H1 (cell line): ENCODE measurements around the gene TCEAL7. TPM values are rescaled to one million over a fixed set of nuclear protein-coding genes. Genes with fewer than 3 reads are reported as not detected.

Experiments
- CTCF ChIA-PET: fragments of 300-600 bp; sonication (Branson Sonifier 250); formaldehyde crosslinking; loops from one replicate; lab custom pipeline; 2021; ENCODE audit not compliant: partially characterized antibody; lab: Charles Lee
- POLR2A ChIA-PET: fragments of 300-600 bp; sonication (Branson Sonifier 250); formaldehyde crosslinking; loops from one replicate; lab custom pipeline; 2021; ENCODE audit warnings: inconsistent platforms; ENCODE audit not compliant: partially characterized antibody; lab: Charles Lee
- DNase-seq, 2 experiments: peaks; one replicate each; pipeline versions ENCODE4 v3.0.0 to v3.0.0-alpha.2; 2010 to 2022; ENCODE audit warnings: low spot score in 2 of 2, low read depth in 1 of 2, mixed read lengths in 1 of 2
- FAIRE-seq: peaks from 2 replicates; lab custom pipeline; 2011; peaks lifted over from hg19 to GRCh38; lab: Jason Lieb, UNC
- H2AFZ ChIP-seq: 2 replicates; pipeline ENCODE4 v1.8.1; 2012; ENCODE audit warnings: low read length, inconsistent platforms
- H2AK5ac ChIP-seq: 2 replicates; pipeline ENCODE4 v1.6.1; 2013; ENCODE audit warnings: low read depth, low read length
- H2BK120ac ChIP-seq: replicated peaks from 2 replicates; pipeline ENCODE3; 2013; ENCODE audit warnings: low read depth, low read length, inconsistent platforms
- H2BK12ac ChIP-seq: 2 replicates; pipeline ENCODE4 v1.6.1; 2013; ENCODE audit warnings: low read depth, low read length
- H2BK15ac ChIP-seq: 2 replicates; pipeline ENCODE4 v1.6.1; 2013; ENCODE audit warnings: low read length
- H2BK20ac ChIP-seq: 2 replicates; pipeline ENCODE4 v1.6.1; 2013; ENCODE audit warnings: low read length
- H2BK5ac ChIP-seq: 2 replicates; pipeline ENCODE4 v1.6.1; 2013; ENCODE audit warnings: low read depth, low read length
- H3K14ac ChIP-seq: 2 replicates; pipeline ENCODE4 v1.6.1; 2013; ENCODE audit warnings: inconsistent platforms; ENCODE audit not compliant: insufficient read length
- H3K18ac ChIP-seq: 2 replicates; pipeline ENCODE4 v1.6.1; 2013; ENCODE audit warnings: low read length; ENCODE audit errors: extremely low read depth
- H3K23ac ChIP-seq: 2 replicates; pipeline ENCODE4 v1.6.1; 2013; ENCODE audit warnings: inconsistent platforms; ENCODE audit not compliant: insufficient read length
- H3K23me2 ChIP-seq: 2 replicates; pipeline ENCODE4 v1.6.1; 2013; ENCODE audit warnings: low read depth, low read length
- H3K27ac ChIP-seq: 2 replicates; pipeline ENCODE4 v1.6.1; 2011; ENCODE audit warnings: low read depth, low read length, inconsistent platforms
- H3K27me3 ChIP-seq, 4 experiments: replicated peaks in 1 of 4; 1 replicate in 1 of 4; 2 replicates in 3 of 4; pipeline versions ENCODE4 v1.6.1 to v1.8.1; 2011 to 2013; ENCODE audit warnings: low read length in 3 of 4, mild to moderate bottlenecking in 3 of 4, inconsistent platforms in 2 of 4, mixed read lengths in 2 of 4, moderate library complexity in 1 of 4; ENCODE audit not compliant: control insufficient read depth in 3 of 4, insufficient read depth in 3 of 4; ENCODE audit errors: extremely low read depth in 1 of 4
- H3K36me3 ChIP-seq, 4 experiments: 2 replicates each; pipeline versions ENCODE4 v1.6.1 to v1.8.1; 2011 to 2013; ENCODE audit warnings: mild to moderate bottlenecking in 4 of 4, low read length in 3 of 4, moderate library complexity in 2 of 4, control low read depth in 1 of 4, inconsistent platforms in 1 of 4; ENCODE audit not compliant: insufficient read depth in 4 of 4, control insufficient read depth in 2 of 4
- H3K4ac ChIP-seq: replicated peaks from 2 replicates; pipeline ENCODE3; 2013; ENCODE audit warnings: low read length, low read depth, mixed read lengths, inconsistent platforms; ENCODE audit not compliant: insufficient read length
- H3K4me1 ChIP-seq, 4 experiments: replicated peaks in 1 of 4; 1 replicate in 1 of 4; 2 replicates in 3 of 4; pipeline versions ENCODE4 v1.6.1 to v1.8.1; 2011 to 2013; ENCODE audit warnings: low read length in 3 of 4, inconsistent platforms in 2 of 4, mixed read lengths in 1 of 4; ENCODE audit not compliant: insufficient read depth in 4 of 4, control insufficient read depth in 3 of 4
- H3K4me2 ChIP-seq, 2 experiments: 2 replicates each; pipeline versions ENCODE4 v1.6.1 to v1.8.1; 2011 to 2013; ENCODE audit warnings: low read depth in 2 of 2, low read length in 2 of 2, control low read depth in 1 of 2, inconsistent platforms in 1 of 2, mild to moderate bottlenecking in 1 of 2; ENCODE audit not compliant: insufficient read depth in 1 of 2
- H3K4me3 ChIP-seq, 4 experiments: fragments of 200-600, 300-600 bp in 1 of 4; sonication (generic), shearing (Covaris generic), sonication (Bioruptor Twin) in 1 of 4; 2 replicates each; pipeline versions ENCODE4 v1.5.1 to v1.8.1; 2011 to 2016; ENCODE audit warnings: low read length in 4 of 4, low read depth in 3 of 4, control low read depth in 2 of 4, inconsistent platforms in 2 of 4, mild to moderate bottlenecking in 2 of 4, mixed read lengths in 1 of 4, moderate library complexity in 1 of 4; ENCODE audit not compliant: insufficient read depth in 2 of 4; ENCODE audit errors: extremely low read depth in 1 of 4
- H3K56ac ChIP-seq: replicated peaks from 2 replicates; pipeline ENCODE3; 2013; ENCODE audit warnings: low read depth, mild to moderate bottlenecking, mixed read lengths, low read length, inconsistent platforms; ENCODE audit not compliant: insufficient read length
- H3K79me1 ChIP-seq: 2 replicates; pipeline ENCODE4 v1.6.1; 2013; ENCODE audit warnings: low read depth, low read length, control low read depth
- H3K79me2 ChIP-seq, 2 experiments: 2 replicates each; pipeline versions ENCODE4 v1.6.1 to v1.8.1; 2012 to 2013; ENCODE audit warnings: low read length in 2 of 2, mild to moderate bottlenecking in 2 of 2, inconsistent platforms in 1 of 2; ENCODE audit not compliant: insufficient read depth in 2 of 2, control insufficient read depth in 1 of 2
- H3K9ac ChIP-seq, 4 experiments: replicated peaks in 1 of 4; 1 replicate in 1 of 4; 2 replicates in 3 of 4; pipeline versions ENCODE4 v1.6.1 to v1.8.1; 2011 to 2013; ENCODE audit warnings: low read depth in 3 of 4, low read length in 3 of 4, control low read depth in 2 of 4, mild to moderate bottlenecking in 2 of 4, moderate library complexity in 2 of 4, inconsistent platforms in 1 of 4; ENCODE audit errors: extremely low read depth in 1 of 4
- H3K9me3 ChIP-seq, 2 experiments: 2 replicates each; pipeline versions ENCODE4 v1.6.1 to v1.8.1; 2012 to 2013; ENCODE audit warnings: mild to moderate bottlenecking in 2 of 2, moderate library complexity in 2 of 2, control low read depth in 1 of 2, inconsistent platforms in 1 of 2, low read depth in 1 of 2, low read length in 1 of 2, mixed read lengths in 1 of 2; ENCODE audit not compliant: insufficient read depth in 2 of 2
- H4K20me1 ChIP-seq, 2 experiments: replicated peaks in 1 of 2; 2 replicates each; pipeline versions ENCODE3 to v1.8.1; 2011 to 2013; ENCODE audit warnings: inconsistent platforms in 2 of 2, low read length in 2 of 2, mild to moderate bottlenecking in 1 of 2; ENCODE audit not compliant: insufficient read depth in 2 of 2, control insufficient read depth in 1 of 2
- H4K5ac ChIP-seq: 2 replicates; pipeline ENCODE4 v1.6.1; 2013; ENCODE audit warnings: low read length, low read depth, mixed read lengths, inconsistent platforms; ENCODE audit not compliant: insufficient read length
- H4K8ac ChIP-seq: 2 replicates; pipeline ENCODE4 v1.8.0; 2013; ENCODE audit warnings: mild to moderate bottlenecking, moderate library complexity, low read length, inconsistent platforms; ENCODE audit not compliant: insufficient read depth; ENCODE audit errors: extremely low read depth
- H4K91ac ChIP-seq: replicated peaks from 2 replicates; pipeline ENCODE3; 2013; ENCODE audit warnings: low read length, mixed read lengths, inconsistent platforms; ENCODE audit not compliant: insufficient read length
- BCL11A ChIP-seq, 2 experiments: IDR thresholded peaks; one replicate each; pipeline ENCODE4 v1.6.1; 2011; ENCODE audit warnings: low read depth in 2 of 2, low read length in 2 of 2, mild to moderate bottlenecking in 2 of 2
- HDAC6 ChIP-seq: IDR thresholded peaks from one replicate; pipeline ENCODE4 v1.7.1; 2012; ENCODE audit warnings: low read depth, mild to moderate bottlenecking, inconsistent platforms, low read length, moderate library complexity
- POLR2A ChIP-seq, 2 experiments: IDR thresholded peaks; 1 replicate in 1 of 2; 2 replicates in 1 of 2; pipeline ENCODE4 v1.6.1; 2011; ENCODE audit warnings: low read depth in 2 of 2, low read length in 2 of 2, mild to moderate bottlenecking in 2 of 2; ENCODE audit errors: control extremely low read depth in 1 of 2
- POLR2AphosphoS5 ChIP-seq: IDR thresholded peaks from 2 replicates; pipeline ENCODE4 v1.6.1; 2011; ENCODE audit warnings: low read depth, low read length
- RFX5 ChIP-seq: IDR thresholded peaks from 2 replicates; pipeline ENCODE4 v1.6.1; 2011; ENCODE audit warnings: low read depth, low read length, improper control_type of control experiment, borderline replicate concordance
- SIN3A ChIP-seq, 2 experiments: IDR thresholded peaks in 1 of 2; conservative IDR thresholded peaks in 1 of 2; 2 replicates each; pipeline ENCODE4 v1.6.1; 2011 to 2012; ENCODE audit warnings: low read length in 2 of 2, improper control_type of control experiment in 1 of 2, low read depth in 1 of 2, mild to moderate bottlenecking in 1 of 2
- SIRT6 ChIP-seq: IDR thresholded peaks from one replicate; pipeline ENCODE4 v1.7.1; 2012; ENCODE audit warnings: low read length, inconsistent platforms
- SP1 ChIP-seq: IDR thresholded peaks from 2 replicates; pipeline ENCODE4 v1.6.1; 2011; ENCODE audit warnings: low read depth, low read length
- SUZ12 ChIP-seq: fragments of 200-600 bp; sonication (generic); IDR thresholded peaks from 2 replicates; pipeline ENCODE4 v1.6.1; 2012; ENCODE audit warnings: mild to moderate bottlenecking, inconsistent platforms, low read length, moderate library complexity, mixed read lengths
- TAF7 ChIP-seq: optimal IDR thresholded peaks from 2 replicates; pipeline ENCODE3; 2011; ENCODE audit warnings: low read depth, mild to moderate bottlenecking, inconsistent platforms, low read length, moderate library complexity, borderline replicate concordance
- WGBS, 2 experiments: shearing (Covaris generic) in 1 of 2; methylation state at CpG; one replicate each; pipeline versions ENCODE4 v1.1.6 to v1.1.7; 2013 to 2015; ENCODE audit warnings: low lambda C conversion rate in 2 of 2, mixed read lengths in 2 of 2, inconsistent platforms in 1 of 2, low coverage in 1 of 2, missing lambda C conversion rate in 1 of 2; ENCODE audit not compliant: insufficient replicate concordance in 2 of 2, insufficient coverage in 1 of 2, insufficient read length in 1 of 2; ENCODE audit errors: extremely low coverage in 1 of 2, missing lambda C conversion rate in 1 of 2; 5-methylcytosine and 5-hydroxymethylcytosine counted together
- polyA plus RNA-seq, 7 experiments: library from polyadenylated mRNA; depleted of rRNA in 3 of 7; stranded (reverse) in 5 of 7; unstranded in 2 of 7; fragments of >200 nt in 5 of 7; fragments of 200-250 nt in 2 of 7; gene quantifications; 1 replicate in 5 of 7; 2 replicates in 1 of 7; 4 replicates in 1 of 7; pipeline versions ENCODE4 v1.2.1 to v1.2.3, GENCODE V29; 2011 to 2013; ENCODE audit warnings: missing spikeins in 2 of 7, mixed read lengths in 2 of 7
- total RNA-seq: library from RNA; stranded (reverse); fragmentation: NEBNext Ultra II Directional; extraction: Animal tissue kit (Norgen Biotek cat#: 25700); gene quantifications from 2 replicates; pipeline ENCODE4 v1.2.1, GENCODE V29; 2021

The TCEAL7 gene
- total and polyA plus RNA-seq, 2 of the 8 experiments (the other 6 are each of a cell fraction or from before 2014, with no cell fraction given): 7.9 to 11.6 TPM

DNA sequence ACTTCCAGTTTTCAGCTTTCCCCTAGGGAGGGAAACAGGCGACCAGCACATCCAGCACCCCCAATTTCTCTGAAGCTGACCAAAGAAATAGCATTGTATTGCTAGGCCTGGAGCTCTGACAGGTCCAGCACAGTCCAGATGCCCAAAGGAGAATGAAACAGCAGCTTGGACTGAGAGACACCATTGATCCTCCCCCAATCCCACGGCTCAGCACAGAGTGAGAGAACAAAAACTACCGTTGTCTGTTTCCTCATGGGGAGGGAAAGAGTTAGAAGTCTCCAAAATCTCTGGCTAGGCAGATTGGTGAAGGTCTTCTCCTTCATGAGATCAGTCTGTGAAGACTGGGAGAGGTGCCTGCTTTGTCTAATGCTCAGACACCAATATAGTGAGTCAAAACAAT lies 8.6 kb downstream of the TCEAL7 start:
- no peaks in the 10 kb centered on the region for H3K23me2 ChIP-seq
- no peaks in the 10 kb centered on the region for H3K27me3 ChIP-seq
- H2BK15ac ChIP-seq: no peak overlapping the region
- H2AFZ ChIP-seq: no peak overlapping the region; the same call in 1 of the 2 replicates
- no peak overlapping the region for H4K5ac ChIP-seq
- no peak overlapping the region for H2AK5ac ChIP-seq
- no peak overlapping the region for H3K4ac ChIP-seq
- 79% methylated on average over 3 of the region's 3 CpGs; no CpG with 5 or more reads in 1 of the 2 experiments for WGBS, 2 experiments
- ChIA-PET CTCF (interaction anchor here (0.6 to 2.7 kb wide), 4 partner anchors 125 to 1220 kb away, joined by 3 to 15 read pairs (median 4); no protein-coding TSS in a partner anchor), POLR2A (interaction anchor here (0.8 kb wide), 1 partner anchor 85 kb away, joined by 3 read pairs; no protein-coding TSS in a partner anchor)
- H2BK20ac ChIP-seq: no peak overlapping the region
- no peak overlapping the region for H3K4me2 ChIP-seq
- no peak overlapping the region for H2BK120ac ChIP-seq
- H4K20me1 ChIP-seq: no peaks in the 10 kb centered on the region
- H3K4me3 ChIP-seq: no peak overlapping the region
- FAIRE-seq: no peak
- H3K14ac ChIP-seq: no peak overlapping the region
- H3K18ac ChIP-seq: no peak overlapping the region
- H4K8ac ChIP-seq: no peak overlapping the region
- H4K91ac ChIP-seq: no peak overlapping the region
- H2BK5ac ChIP-seq: no peak overlapping the region
- no peak for DNase-seq
- no peaks in the 10 kb centered on the region for H3K4me1 ChIP-seq
- no peaks in the 10 kb centered on the region for H3K79me2 ChIP-seq
- H3K36me3 ChIP-seq: no peaks in the 10 kb centered on the region
- H3K56ac ChIP-seq: no peak overlapping the region
- H3K27ac ChIP-seq: no peak overlapping the region
- TF ChIP-seq RFX5 (no peak), SIRT6 (no peak), POLR2A (IDR thresholded peaks at IDR 0.05; ENCODE audit: control extremely low read depth in 1 of 2, low read depth in 2 of 2, low read length in 2 of 2) (no peak), SP1 (no peak), HDAC6 (no peak), SUZ12 (no peak), BCL11A (IDR thresholded peaks at IDR 0.05; ENCODE audit: low read depth in 2 of 2, low read length in 2 of 2) (no peak), TAF7 (no peak), POLR2AphosphoS5 (no peak), SIN3A (conservative IDR thresholded peaks at IDR 0.05 in 1 of 2, IDR thresholded peaks at IDR 0.05 in 1 of 2; ENCODE audit: low read depth in 1 of 2, low read length in 2 of 2) (no peak)
- H3K9ac ChIP-seq: no peak overlapping the region
- no peak overlapping the region for H3K23ac ChIP-seq
- H2BK12ac ChIP-seq: no peak overlapping the region
- no peaks in the 10 kb centered on the region for H3K79me1 ChIP-seq
- no peaks in the 10 kb centered on the region for H3K9me3 ChIP-seq
